Measurements from ENCODE around the gene ZMYND11.

DNA sequence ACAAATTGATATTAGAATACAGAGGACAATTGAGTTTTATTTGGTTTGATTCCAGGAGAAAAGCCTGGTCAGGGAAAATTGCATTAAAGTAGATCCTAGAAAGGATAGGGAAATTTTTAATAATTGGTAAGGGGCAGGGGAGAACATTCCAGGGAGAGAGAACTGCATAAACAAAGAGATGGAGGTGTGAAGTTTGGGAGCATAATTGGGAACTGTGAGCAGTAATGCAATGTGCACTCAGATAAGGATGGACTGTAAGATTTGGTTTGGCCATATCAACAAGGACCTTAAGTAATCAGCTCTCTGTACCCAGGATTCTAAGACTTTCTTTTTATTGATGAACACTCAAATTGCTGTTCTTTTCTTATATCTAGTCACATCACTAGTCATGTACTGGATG, 41.4 kb downstream of the ZMYND11 start:
- no peak for TF ChIP-seq POLR2A (IDR thresholded peaks at IDR 0.05; ENCODE audit: control extremely low read depth in 1 of 2, low read depth in 2 of 2, low read length in 2 of 2)
- TF ChIP-seq, protein P1, sequence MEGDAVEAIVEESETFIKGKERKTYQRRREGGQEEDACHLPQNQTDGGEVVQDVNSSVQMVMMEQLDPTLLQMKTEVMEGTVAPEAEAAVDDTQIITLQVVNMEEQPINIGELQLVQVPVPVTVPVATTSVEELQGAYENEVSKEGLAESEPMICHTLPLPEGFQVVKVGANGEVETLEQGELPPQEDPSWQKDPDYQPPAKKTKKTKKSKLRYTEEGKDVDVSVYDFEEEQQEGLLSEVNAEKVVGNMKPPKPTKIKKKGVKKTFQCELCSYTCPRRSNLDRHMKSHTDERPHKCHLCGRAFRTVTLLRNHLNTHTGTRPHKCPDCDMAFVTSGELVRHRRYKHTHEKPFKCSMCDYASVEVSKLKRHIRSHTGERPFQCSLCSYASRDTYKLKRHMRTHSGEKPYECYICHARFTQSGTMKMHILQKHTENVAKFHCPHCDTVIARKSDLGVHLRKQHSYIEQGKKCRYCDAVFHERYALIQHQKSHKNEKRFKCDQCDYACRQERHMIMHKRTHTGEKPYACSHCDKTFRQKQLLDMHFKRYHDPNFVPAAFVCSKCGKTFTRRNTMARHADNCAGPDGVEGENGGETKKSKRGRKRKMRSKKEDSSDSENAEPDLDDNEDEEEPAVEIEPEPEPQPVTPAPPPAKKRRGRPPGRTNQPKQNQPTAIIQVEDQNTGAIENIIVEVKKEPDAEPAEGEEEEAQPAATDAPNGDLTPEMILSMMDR (IDR thresholded peaks at IDR 0.05; ENCODE audit: control extremely low read depth in 1 of 3, insufficient read depth in 1 of 3, low read depth in 1 of 3, low read length in 3 of 3), result no peak
- TF ChIP-seq SP2 (IDR thresholded peaks at IDR 0.05; ENCODE audit: low read length), result no peak
- TF ChIP-seq KDM1A (IDR thresholded peaks at IDR 0.05; ENCODE audit: borderline replicate concordance, low read length), result no peak
- TF ChIP-seq, protein P2, sequence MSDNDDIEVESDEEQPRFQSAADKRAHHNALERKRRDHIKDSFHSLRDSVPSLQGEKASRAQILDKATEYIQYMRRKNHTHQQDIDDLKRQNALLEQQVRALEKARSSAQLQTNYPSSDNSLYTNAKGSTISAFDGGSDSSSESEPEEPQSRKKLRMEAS (IDR thresholded peaks at IDR 0.05), result no peak
- no peak for TF ChIP-seq JUND (IDR thresholded peaks at IDR 0.05; ENCODE audit: low read length)
- no peak for TF ChIP-seq POLR2AphosphoS5 (IDR thresholded peaks at IDR 0.05; ENCODE audit: low read depth, low read length)
- no peak for TF ChIP-seq EZH2 (IDR thresholded peaks at IDR 0.05; ENCODE audit: low read depth, low read length, severe bottlenecking)
- TF ChIP-seq EP300 (IDR thresholded peaks at IDR 0.05; ENCODE audit: borderline replicate concordance in 1 of 2, low read depth in 2 of 2, low read length in 2 of 2), result no peak
- TF ChIP-seq CHD1 (IDR thresholded peaks at IDR 0.05; ENCODE audit: low read depth, low read length), result no peak
- no peak for TF ChIP-seq ZNF274 (IDR thresholded peaks at IDR 0.05; ENCODE audit: borderline replicate concordance, extremely low read depth, low read length)
- TF ChIP-seq GABPA (IDR thresholded peaks at IDR 0.05; ENCODE audit: borderline replicate concordance, insufficient read depth, low read length), result no peak
- TF ChIP-seq ASH2L (IDR thresholded peaks at IDR 0.05; ENCODE audit: low read length), result no peak
